ENCODE data around the gene CD6. TPM values are rescaled to one million over a fixed set of nuclear protein-coding genes. Genes with fewer than 3 reads are reported as not detected.

CD6 gene
- total RNA-seq, 1 experiment from 2014 or later = 0.10 TPM

Other genes with a start within 250 kb of the CD6 start
- gene MS4A18, start 247.0 kb upstream of the CD6 start, total RNA-seq (2014; rRNA removed; shearing (Covaris generic)) = not detected in 2 replicates
- not detected in 2 replicates for gene MS4A15, start 214.8 kb upstream of the CD6 start, total RNA-seq (2014; rRNA removed; shearing (Covaris generic))
- gene MS4A10, start 186.3 kb upstream of the CD6 start, total RNA-seq (2014; rRNA removed; shearing (Covaris generic)) = not detected in 2 replicates
- 13.9 and 19.7 TPM in 2 replicates for gene CCDC86, start 129.6 kb upstream of the CD6 start, total RNA-seq (2014; rRNA removed; shearing (Covaris generic))
- gene PTGDR2, start 115.7 kb upstream of the CD6 start, total RNA-seq (2014; rRNA removed; shearing (Covaris generic)) = 0.07 TPM in 1 of 2 replicates, not detected in the other
- 1.3 TPM in 1 of 2 replicates, not detected in the other for gene ZP1, start 104.1 kb upstream of the CD6 start, total RNA-seq (2014; rRNA removed; shearing (Covaris generic))
- gene PRPF19, start 65.1 kb upstream of the CD6 start, total RNA-seq (2014; rRNA removed; shearing (Covaris generic)) = 117 and 122 TPM in 2 replicates
- gene TMEM109, start 57.5 kb upstream of the CD6 start, total RNA-seq (2014; rRNA removed; shearing (Covaris generic)) = 47.7 and 77.7 TPM in 2 replicates
- gene TMEM132A, start 47.2 kb upstream of the CD6 start, total RNA-seq (2014; rRNA removed; shearing (Covaris generic)) = 29.0 and 57.9 TPM in 2 replicates
- gene SLC15A3, start 19.5 kb upstream of the CD6 start, total RNA-seq (2014; rRNA removed; shearing (Covaris generic)) = 7.9 and 23.3 TPM in 2 replicates
- gene CD5, start 130.8 kb downstream of the CD6 start, total RNA-seq (2014; rRNA removed; shearing (Covaris generic)) = not detected in 2 replicates
- 8.0 and 15.1 TPM in 2 replicates for gene VPS37C, start 189.7 kb downstream of the CD6 start, total RNA-seq (2014; rRNA removed; shearing (Covaris generic))
- not detected in 2 replicates for gene PGA3, start 231.8 kb downstream of the CD6 start, total RNA-seq (2014; rRNA removed; shearing (Covaris generic))